KMS-11 (cell line): ENCODE measurements around the gene SDS.

Experiments used
- H2AFZ ChIP-seq: fragments of 200-600 bp; sonication (generic); 2 replicates; pipeline ENCODE4 v1.6.1; 2016; ENCODE audit warnings: antibody characterized with exemption, mixed run types, low read depth
- H3K27ac ChIP-seq: fragments of 200-600 bp; sonication (generic); 2 replicates; pipeline ENCODE4 v1.6.1; 2016; ENCODE audit warnings: mild to moderate bottlenecking, mixed run types
- H3K27me3 ChIP-seq: fragments of 200-600 bp; sonication (generic); 2 replicates; pipeline ENCODE4 v1.6.1; 2017; ENCODE audit warnings: mild to moderate bottlenecking, low read depth, mixed run types, moderate library complexity; ENCODE audit not compliant: insufficient read depth
- H3K36me3 ChIP-seq: fragments of 200-600 bp; sonication (generic); 2 replicates; pipeline ENCODE4 v1.6.1; 2017; ENCODE audit warnings: mild to moderate bottlenecking, mixed run types; ENCODE audit not compliant: insufficient read depth
- H3K4me1 ChIP-seq: fragments of 200-600 bp; sonication (generic); 2 replicates; pipeline ENCODE4 v1.6.1; 2016; ENCODE audit warnings: mild to moderate bottlenecking, low read depth, mixed run types; ENCODE audit not compliant: poor library complexity, severe bottlenecking
- H3K4me2 ChIP-seq: fragments of 200-600 bp; sonication (generic); 2 replicates; pipeline ENCODE4 v1.7.0; 2016; ENCODE audit warnings: mild to moderate bottlenecking, mixed run types
- H3K4me3 ChIP-seq: fragments of 200-600 bp; sonication (generic); IDR thresholded peaks from 2 replicates; pipeline ENCODE4 v1.6.1; 2017; ENCODE audit warnings: low read depth, low read length, mixed read lengths; ENCODE audit not compliant: insufficient read depth
- H3K79me2 ChIP-seq: fragments of 200-600 bp; sonication (generic); 2 replicates; pipeline ENCODE4 v1.6.1; 2016; ENCODE audit warnings: low read depth, mixed run types; ENCODE audit not compliant: insufficient read depth
- H3K9ac ChIP-seq: fragments of 200-600 bp; sonication (generic); 2 replicates; pipeline ENCODE4 v1.6.1; 2016; ENCODE audit warnings: mild to moderate bottlenecking, mixed run types
- H4K20me1 ChIP-seq: fragments of 200-600 bp; sonication (generic); 2 replicates; pipeline ENCODE4 v1.6.1; 2016; ENCODE audit warnings: mild to moderate bottlenecking, mixed run types; ENCODE audit not compliant: insufficient read depth
- TF ChIP-seq, protein P1 (sequence below): fragments of 200-600 bp; sonication (generic); conservative IDR thresholded peaks from 2 replicates; pipeline ENCODE4 v1.6.1; 2017; ENCODE audit warnings: low read depth, mild to moderate bottlenecking, antibody characterized with exemption, low read length, moderate library complexity, mixed read lengths

The SDS gene

DNA sequence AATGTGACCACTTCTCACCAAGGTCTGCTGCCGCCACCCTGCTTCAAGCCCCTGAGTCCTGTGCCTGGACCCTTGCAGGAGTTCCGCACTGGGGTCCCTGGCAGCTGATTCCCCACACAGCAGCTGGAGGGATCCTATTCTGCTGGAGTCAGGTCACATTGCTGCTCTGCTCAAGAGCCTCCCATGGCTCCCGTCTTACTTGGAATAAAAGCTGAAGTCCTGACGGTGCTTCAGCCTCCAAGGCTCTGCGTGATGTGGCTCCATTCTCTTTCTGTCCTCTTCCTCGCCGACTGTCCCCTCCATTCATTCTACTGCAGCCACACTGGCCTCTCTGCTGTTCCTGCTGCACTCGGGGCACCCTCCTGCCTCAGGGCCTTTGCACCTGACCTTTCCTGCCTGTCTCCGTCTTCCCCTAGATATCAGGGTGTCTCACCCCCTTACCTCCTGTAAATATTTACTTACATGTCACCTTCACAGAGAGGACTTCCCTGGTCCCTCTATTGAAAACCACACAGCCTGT, 10.9 kb upstream of the SDS start:
- no peaks in the 10 kb centered on the region for H3K79me2 ChIP-seq
- no peaks in the 10 kb centered on the region for H3K36me3 ChIP-seq
- H3K4me1 ChIP-seq: no peaks in the 10 kb centered on the region
- H4K20me1 ChIP-seq: no peaks in the 10 kb centered on the region
- H3K9ac ChIP-seq: no peak overlapping the region
- H3K27ac ChIP-seq: no peak overlapping the region
- H3K4me3 ChIP-seq: no peak overlapping the region
- TF ChIP-seq, protein P1, sequence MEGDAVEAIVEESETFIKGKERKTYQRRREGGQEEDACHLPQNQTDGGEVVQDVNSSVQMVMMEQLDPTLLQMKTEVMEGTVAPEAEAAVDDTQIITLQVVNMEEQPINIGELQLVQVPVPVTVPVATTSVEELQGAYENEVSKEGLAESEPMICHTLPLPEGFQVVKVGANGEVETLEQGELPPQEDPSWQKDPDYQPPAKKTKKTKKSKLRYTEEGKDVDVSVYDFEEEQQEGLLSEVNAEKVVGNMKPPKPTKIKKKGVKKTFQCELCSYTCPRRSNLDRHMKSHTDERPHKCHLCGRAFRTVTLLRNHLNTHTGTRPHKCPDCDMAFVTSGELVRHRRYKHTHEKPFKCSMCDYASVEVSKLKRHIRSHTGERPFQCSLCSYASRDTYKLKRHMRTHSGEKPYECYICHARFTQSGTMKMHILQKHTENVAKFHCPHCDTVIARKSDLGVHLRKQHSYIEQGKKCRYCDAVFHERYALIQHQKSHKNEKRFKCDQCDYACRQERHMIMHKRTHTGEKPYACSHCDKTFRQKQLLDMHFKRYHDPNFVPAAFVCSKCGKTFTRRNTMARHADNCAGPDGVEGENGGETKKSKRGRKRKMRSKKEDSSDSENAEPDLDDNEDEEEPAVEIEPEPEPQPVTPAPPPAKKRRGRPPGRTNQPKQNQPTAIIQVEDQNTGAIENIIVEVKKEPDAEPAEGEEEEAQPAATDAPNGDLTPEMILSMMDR: no peak
- no peaks in the 10 kb centered on the region for H3K27me3 ChIP-seq
- H2AFZ ChIP-seq: no peak overlapping the region
- no peak overlapping the region for H3K4me2 ChIP-seq

DNA sequence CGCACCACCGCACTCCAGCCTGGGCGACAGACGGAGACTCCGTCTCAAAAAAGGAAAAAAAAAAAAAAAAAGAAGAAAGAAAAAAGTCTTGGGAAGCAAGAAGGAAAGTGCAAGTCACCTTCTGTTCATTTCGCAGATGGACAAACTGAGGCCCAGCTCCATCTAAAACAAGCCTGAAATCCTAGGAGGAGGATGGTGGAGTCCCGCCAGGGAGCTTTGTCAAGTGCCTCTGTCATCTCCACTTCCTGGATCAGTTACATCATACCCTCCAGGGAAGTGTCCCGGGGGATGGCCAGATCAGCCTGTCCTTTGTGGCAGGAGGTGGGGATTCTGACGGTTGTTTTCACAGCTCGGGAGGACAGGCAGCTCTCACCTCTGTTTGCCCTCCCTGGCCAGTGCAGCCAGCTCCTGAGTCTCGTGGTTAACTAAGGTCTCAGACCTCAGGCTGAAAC, 9.8 kb upstream of the SDS start:
- Histone ChIP-seq H3K4me2 (no peak overlapping the region), H3K4me3 (no peak overlapping the region), H3K36me3 (no peaks in the 10 kb centered on the region), H2AFZ (no peak overlapping the region), H3K4me1 (no peaks in the 10 kb centered on the region), H4K20me1 (no peaks in the 10 kb centered on the region), H3K27me3 (no peaks in the 10 kb centered on the region), H3K79me2 (no peaks in the 10 kb centered on the region), H3K27ac (no peak overlapping the region), H3K9ac (no peak overlapping the region)
- TF ChIP-seq, protein P1: no peak

- H3K4me1 ChIP-seq: no peaks in the 10 kb centered on the region
- H3K27me3 ChIP-seq: no peaks in the 10 kb centered on the region
- H3K4me3 ChIP-seq: no peak overlapping the region
- TF ChIP-seq, protein P1: no peak
- no peak overlapping the region for H2AFZ ChIP-seq
- H3K27ac ChIP-seq: no peak overlapping the region
- no peak overlapping the region for H3K4me2 ChIP-seq
- H3K36me3 ChIP-seq: no peaks in the 10 kb centered on the region
- no peaks in the 10 kb centered on the region for H3K79me2 ChIP-seq
- no peaks in the 10 kb centered on the region for H4K20me1 ChIP-seq
- no peak overlapping the region for H3K9ac ChIP-seq
Measured at GRCh38 chr12:113409462-113410124, 5.9 kb upstream of the SDS start.

GRCh38 chr12:113408756-113409298, 5.1 kb upstream of the SDS start:
- no peaks in the 10 kb centered on the region for H4K20me1 ChIP-seq
- no peak overlapping the region for H3K4me2 ChIP-seq
- TF ChIP-seq, protein P1: no peak
- no peak overlapping the region for H3K27ac ChIP-seq
- no peaks in the 10 kb centered on the region for H3K79me2 ChIP-seq
- H2AFZ ChIP-seq: no peak overlapping the region
- H3K36me3 ChIP-seq: no peaks in the 10 kb centered on the region
- H3K27me3 ChIP-seq: no peaks in the 10 kb centered on the region
- no peaks in the 10 kb centered on the region for H3K4me1 ChIP-seq
- no peak overlapping the region for H3K4me3 ChIP-seq
- H3K9ac ChIP-seq: no peak overlapping the region
